Mesenchymal stem cell (in vitro differentiated cells and primary cell): ENCODE measurements around the gene RNU1-4.
"Not testable (repeated sequence)": the region's sequence is repeated elsewhere in the genome, so short reads cannot be mapped to it uniquely, and the experiment has no call there.

Source experiments
- DNase-seq: peaks from one replicate; pipeline ENCODE4 v3.0.0-alpha.2; 2013
- H2AFZ ChIP-seq: one replicate; pipeline ENCODE4 v1.6.1; 2013; ENCODE audit warnings: low read depth, mild to moderate bottlenecking, control low read depth, inconsistent platforms, low read length, moderate library complexity
- H2AK5ac ChIP-seq: 2 replicates; pipeline ENCODE4 v1.6.1; 2013; ENCODE audit warnings: low read length, moderate library complexity, mild to moderate bottlenecking, inconsistent platforms; ENCODE audit not compliant: severe bottlenecking
- H2BK120ac ChIP-seq: one replicate; pipeline ENCODE4 v1.6.1; 2013; ENCODE audit warnings: low read depth, mild to moderate bottlenecking, inconsistent platforms, low read length, moderate library complexity
- H2BK12ac ChIP-seq, 2 experiments: one replicate each; pipeline ENCODE4 v1.6.1; 2013; ENCODE audit warnings: inconsistent platforms in 2 of 2, low read length in 2 of 2, mild to moderate bottlenecking in 2 of 2, moderate library complexity in 2 of 2, control low read depth in 1 of 2
- H2BK15ac ChIP-seq: one replicate; pipeline ENCODE4 v1.6.1; 2013; ENCODE audit warnings: mild to moderate bottlenecking, low read depth, inconsistent platforms; ENCODE audit not compliant: poor library complexity, severe bottlenecking
- H2BK5ac ChIP-seq: 2 replicates; pipeline ENCODE4 v1.6.1; 2013; ENCODE audit warnings: low read depth, mild to moderate bottlenecking, low read length, control low read depth, inconsistent platforms; ENCODE audit not compliant: poor library complexity, severe bottlenecking
- H3K14ac ChIP-seq, 2 experiments: one replicate each; pipeline ENCODE4 v1.6.1; 2013; ENCODE audit warnings: inconsistent platforms in 2 of 2, low read length in 2 of 2, control low read depth in 1 of 2, mild to moderate bottlenecking in 1 of 2, moderate library complexity in 1 of 2
- H3K18ac ChIP-seq, 2 experiments: one replicate each; pipeline ENCODE4 v1.6.1; 2013; ENCODE audit warnings: inconsistent platforms in 2 of 2, low read length in 2 of 2, control low read depth in 1 of 2, low read depth in 1 of 2, mild to moderate bottlenecking in 1 of 2
- H3K23ac ChIP-seq, 2 experiments: one replicate each; pipeline ENCODE4 v1.6.1; 2013; ENCODE audit warnings: inconsistent platforms in 2 of 2, low read length in 2 of 2, mild to moderate bottlenecking in 2 of 2, moderate library complexity in 2 of 2, control low read depth in 1 of 2
- H3K27ac ChIP-seq: 2 replicates; pipeline ENCODE4 v1.5.1; 2013; ENCODE audit warnings: mild to moderate bottlenecking, moderate library complexity, low read length, control low read depth, inconsistent platforms; ENCODE audit not compliant: poor library complexity, severe bottlenecking
- H3K27me3 ChIP-seq, 2 experiments: 2 replicates each; pipeline versions ENCODE4 v1.6.1 to v1.7.0; 2013; ENCODE audit warnings: low read length in 2 of 2, mild to moderate bottlenecking in 2 of 2, moderate library complexity in 2 of 2, control low read depth in 1 of 2, inconsistent platforms in 1 of 2; ENCODE audit not compliant: control insufficient read depth in 1 of 2, insufficient read depth in 1 of 2
- H3K36me3 ChIP-seq, 2 experiments: 2 replicates each; pipeline versions ENCODE4 v1.6.1 to v1.7.0; 2013; ENCODE audit warnings: low read length in 2 of 2, control low read depth in 1 of 2, inconsistent platforms in 1 of 2, low read depth in 1 of 2, mild to moderate bottlenecking in 1 of 2; ENCODE audit not compliant: insufficient read depth in 2 of 2, control insufficient read depth in 1 of 2
- H3K4ac ChIP-seq, 2 experiments: one replicate each; pipeline ENCODE4 v1.6.1; 2013; ENCODE audit warnings: inconsistent platforms in 2 of 2, low read length in 2 of 2, mild to moderate bottlenecking in 2 of 2, moderate library complexity in 2 of 2, control low read depth in 1 of 2, low read depth in 1 of 2
- H3K4me1 ChIP-seq: 2 replicates; pipeline ENCODE4 v1.6.1; 2013; ENCODE audit warnings: low read depth, low read length, control low read depth; ENCODE audit not compliant: control insufficient read depth, insufficient read depth
- H3K4me2 ChIP-seq: 2 replicates; pipeline ENCODE4 v1.6.1; 2013; ENCODE audit warnings: low read length, mild to moderate bottlenecking, inconsistent platforms; ENCODE audit not compliant: poor library complexity, severe bottlenecking
- H3K4me3 ChIP-seq, 2 experiments: 2 replicates each; pipeline versions ENCODE4 v1.5.1 to v1.7.0; 2013; ENCODE audit warnings: low read length in 2 of 2, mild to moderate bottlenecking in 2 of 2, control low read depth in 1 of 2, low read depth in 1 of 2; ENCODE audit not compliant: insufficient read depth in 1 of 2
- H3K79me1 ChIP-seq: replicated peaks from 2 replicates; pipeline ENCODE4 v1.6.1; 2013; ENCODE audit warnings: mild to moderate bottlenecking, control low read depth, low read length, inconsistent platforms; ENCODE audit not compliant: poor library complexity, severe bottlenecking
- H3K9ac ChIP-seq: 2 replicates; pipeline ENCODE4 v1.7.0; 2013; ENCODE audit warnings: mild to moderate bottlenecking, low read length, moderate library complexity
- H3K9me3 ChIP-seq: 2 replicates; pipeline ENCODE4 v1.7.0; 2013; ENCODE audit warnings: mild to moderate bottlenecking, low read length; ENCODE audit not compliant: control insufficient read depth
- H4K8ac ChIP-seq: one replicate; pipeline ENCODE4 v1.6.1; 2013; ENCODE audit warnings: inconsistent platforms, mild to moderate bottlenecking, low read length, moderate library complexity
- H4K91ac ChIP-seq: one replicate; pipeline ENCODE4 v1.6.1; 2013; ENCODE audit warnings: mild to moderate bottlenecking, low read length, inconsistent platforms
- WGBS: methylation state at CpG from one replicate; pipeline ENCODE4 v1.1.7; 2013; ENCODE audit warnings: mixed read lengths; 5-methylcytosine and 5-hydroxymethylcytosine counted together

The RNU1-4 gene

DNA sequence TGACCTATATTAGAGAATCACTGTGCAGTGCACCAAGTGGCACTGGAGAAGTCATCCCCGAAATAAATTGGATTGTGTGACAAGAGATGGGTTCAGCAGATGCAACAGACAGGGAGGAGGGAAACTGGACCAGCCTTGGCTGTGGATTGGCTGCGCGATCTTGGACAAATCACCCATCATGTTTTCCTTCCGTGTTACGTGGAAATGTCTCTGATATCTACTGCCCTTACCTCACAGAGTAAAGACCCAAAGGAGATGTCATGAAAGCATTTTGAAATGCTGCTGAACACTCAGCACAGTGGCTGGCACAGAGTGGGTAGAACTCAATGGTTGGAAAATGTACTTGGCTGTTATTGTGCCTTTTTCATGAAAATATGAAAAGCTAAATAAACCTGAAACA lies 39.2 kb downstream of the RNU1-4 start:
- H2AK5ac ChIP-seq, H3K4me2 ChIP-seq, H3K4me1 ChIP-seq, H3K23ac ChIP-seq, H2BK12ac ChIP-seq, H3K9me3 ChIP-seq, H3K9ac ChIP-seq, H3K14ac ChIP-seq, H2AFZ ChIP-seq, H4K91ac ChIP-seq, DNase-seq, H2BK5ac ChIP-seq, H3K79me1 ChIP-seq, H3K27ac ChIP-seq, H3K4me3 ChIP-seq, H3K4ac ChIP-seq, H4K8ac ChIP-seq, H2BK120ac ChIP-seq, H3K18ac ChIP-seq, H2BK15ac ChIP-seq, H3K36me3 ChIP-seq: not testable (repeated sequence)
- WGBS = 82% methylated on average over 5 of the region's 5 CpGs
- H3K27me3 ChIP-seq = peaks cover 0 to 24% of the 10 kb centered on the region in 2 experiments

DNA sequence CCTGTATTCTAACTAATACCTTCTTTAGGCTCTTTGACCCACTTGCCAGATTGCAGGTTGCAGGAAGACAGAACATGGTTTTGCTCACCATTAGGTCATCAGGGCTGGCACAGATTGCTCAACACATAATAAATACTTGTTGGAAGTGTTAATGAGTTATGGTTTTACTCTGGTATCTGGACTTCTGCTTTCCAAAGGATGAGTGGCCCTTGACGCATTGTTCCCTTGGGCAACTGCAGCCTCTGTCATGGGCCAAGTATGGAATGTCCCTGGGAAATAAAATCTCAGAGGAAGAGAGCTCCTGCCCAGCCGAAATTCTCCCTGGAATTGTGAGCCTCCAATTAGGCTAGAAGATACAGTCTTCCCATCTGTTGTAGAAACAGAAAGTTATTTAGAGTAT lies 40.7 kb downstream of the RNU1-4 start:
- H3K9me3 ChIP-seq, H4K8ac ChIP-seq, H2BK5ac ChIP-seq, H3K79me1 ChIP-seq, H2AFZ ChIP-seq, H3K9ac ChIP-seq, H2BK12ac ChIP-seq, H3K27ac ChIP-seq, H3K36me3 ChIP-seq, H2AK5ac ChIP-seq, H4K91ac ChIP-seq, DNase-seq, H3K4me1 ChIP-seq, H3K18ac ChIP-seq, H3K4me3 ChIP-seq, H3K4ac ChIP-seq, H3K23ac ChIP-seq, H3K4me2 ChIP-seq, H2BK120ac ChIP-seq, H2BK15ac ChIP-seq, H3K14ac ChIP-seq: not testable (repeated sequence)
- H3K27me3 ChIP-seq = peaks cover 0 to 22% of the 10 kb centered on the region in 2 experiments
- no CpG with 5 or more reads among the region's 2 CpGs for WGBS

- not testable (repeated sequence) for H3K4me3 ChIP-seq, H3K14ac ChIP-seq, H2AFZ ChIP-seq, H4K91ac ChIP-seq, H3K4me1 ChIP-seq, H2BK15ac ChIP-seq, H3K23ac ChIP-seq, H3K79me1 ChIP-seq, H2BK12ac ChIP-seq, H4K8ac ChIP-seq, DNase-seq, H3K9ac ChIP-seq, H2BK5ac ChIP-seq, H3K4ac ChIP-seq, H3K4me2 ChIP-seq, H3K9me3 ChIP-seq, H2AK5ac ChIP-seq, H3K36me3 ChIP-seq, H2BK120ac ChIP-seq, H3K27ac ChIP-seq, H3K18ac ChIP-seq
- WGBS = 56% methylated on average over 3 of the region's 5 CpGs
- H3K27me3 ChIP-seq = peaks cover 0 to 25% of the 10 kb centered on the region in 2 experiments
Measured at GRCh38 chr1:16781625-16782024, 41.3 kb downstream of the RNU1-4 start.

- H3K14ac ChIP-seq, H3K4me3 ChIP-seq, H3K4ac ChIP-seq, H3K27me3 ChIP-seq, H3K9me3 ChIP-seq, H2BK15ac ChIP-seq, H2BK5ac ChIP-seq, H2AFZ ChIP-seq, H2BK12ac ChIP-seq, H4K8ac ChIP-seq, H3K36me3 ChIP-seq, H3K4me2 ChIP-seq, H2AK5ac ChIP-seq, H3K9ac ChIP-seq, H3K4me1 ChIP-seq, H2BK120ac ChIP-seq, H4K91ac ChIP-seq, H3K27ac ChIP-seq, H3K23ac ChIP-seq, H3K18ac ChIP-seq, DNase-seq, H3K79me1 ChIP-seq: not testable (repeated sequence)
- no CpG with 5 or more reads among the region's 2 CpGs for WGBS
Measured at GRCh38 chr1:16784955-16785354, 44.6 kb downstream of the RNU1-4 start.
